Tibial nerve (tissue), 4 donors: ENCODE measurements around the gene IL1RL2. TPM values are rescaled to one million over a fixed set of nuclear protein-coding genes. Genes with fewer than 3 reads are reported as not detected.

Experiments
- DNase-seq, 2 donors: peaks; one replicate each; pipeline ENCODE4 v3.0.0-alpha.2; 2019; ENCODE audit warnings: low spot score in 2 of 2
- H3K27ac ChIP-seq, 4 donors: fragments of 200-600 bp; sonication (generic) in 3 of 4; one replicate each; pipeline ENCODE4 v1.5.1; 2017 to 2019; ENCODE audit warnings: mild to moderate bottlenecking in 1 of 4
- H3K27me3 ChIP-seq, 2 donors: fragments of 200-600 bp; sonication (generic) in 1 of 2; one replicate each; pipeline versions ENCODE4 v1.5.1 to v1.6.0; 2017 to 2019
- H3K36me3 ChIP-seq, 3 donors: fragments of 200-600 bp; sonication (generic); one replicate each; pipeline ENCODE4 v1.5.1; 2018 to 2019
- H3K4me1 ChIP-seq, 4 donors: fragments of 200-600 bp; sonication (generic) in 3 of 4; one replicate each; pipeline ENCODE4 v1.5.1; 2017 to 2019
- H3K4me3 ChIP-seq, 4 donors: fragments of 200-600 bp; sonication (generic) in 3 of 4; one replicate each; pipeline ENCODE4 v1.5.1; 2017 to 2019; ENCODE audit warnings: mild to moderate bottlenecking in 1 of 4, moderate library complexity in 1 of 4
- H3K9me3 ChIP-seq, 4 donors: fragments of 200-600 bp; sonication (generic) in 3 of 4; one replicate each; pipeline ENCODE4 v1.5.1; 2017 to 2019
- CTCF ChIP-seq, 5 experiments: fragments of 200-600 bp in 3 of 5; fragments of 450-650 bp in 2 of 5; sonication (generic) in 3 of 5; IDR thresholded peaks; one replicate each; pipeline ENCODE4 v1.5.1; 2016 to 2019; ENCODE audit warnings: antibody characterized with exemption in 5 of 5, mild to moderate bottlenecking in 3 of 5, moderate library complexity in 2 of 5
- EP300 ChIP-seq, 2 donors: sonication (generic); formaldehyde crosslinking; IDR thresholded peaks; one replicate each; pipeline ENCODE4 v1.6.1; 2017; ENCODE audit warnings: antibody characterized with exemption in 2 of 2, mild to moderate bottlenecking in 1 of 2
- POLR2A ChIP-seq, 2 donors: fragments of 450-650 bp; IDR thresholded peaks; one replicate each; pipeline ENCODE4 v1.6.1; 2017; ENCODE audit warnings: antibody characterized with exemption in 2 of 2, mild to moderate bottlenecking in 2 of 2, moderate library complexity in 2 of 2
- WGBS, 2 donors: methylation state at CpG; one replicate each; pipeline ENCODE4 v1.1.5; 2018; 5-methylcytosine and 5-hydroxymethylcytosine counted together
- total RNA-seq, 4 donors: library from RNA; depleted of rRNA; stranded (reverse); fragments of >200 nt; gene quantifications; one replicate each; pipeline ENCODE4 v1.1.0, GENCODE V29; 2016

The IL1RL2 gene
- total RNA-seq, 4 donors from 2014 or later: 0.30 TPM; not detected in 3

- Histone ChIP-seq H3K27me3 (peaks cover 0 to 4% of the 10 kb centered on the region in 2 donors), H3K4me1 (no peaks in the 10 kb centered on the region), H3K36me3 (no peaks in the 10 kb centered on the region), H3K27ac (no peak overlapping the region), H3K4me3 (no peak overlapping the region), H3K9me3 (no peaks in the 10 kb centered on the region)
- no peak for TF ChIP-seq CTCF (IDR thresholded peaks at IDR 0.05)
- no peak for TF ChIP-seq POLR2A (IDR thresholded peaks at IDR 0.05)
- TF ChIP-seq EP300 (IDR thresholded peaks at IDR 0.05): no peak
- no peak for DNase-seq
- 78 to 83% methylated on average over 1 of the region's 1 CpG for WGBS, 2 donors
Measured at GRCh38 chr2:102279391-102279735, 92.5 kb downstream of the IL1RL2 start.

GRCh38 chr2:102282678-102283091 is 95.9 kb downstream of the IL1RL2 start:
- DNase-seq: no peak
- no peaks in the 10 kb centered on the region for H3K36me3 ChIP-seq
- TF ChIP-seq POLR2A (IDR thresholded peaks at IDR 0.05) (no peak), CTCF (IDR thresholded peaks at IDR 0.05) (no peak), EP300 (IDR thresholded peaks at IDR 0.05) (peak in 1 of 2 donors; percentile 24)
- no peaks in the 10 kb centered on the region for H3K9me3 ChIP-seq
- no peak overlapping the region for H3K27ac ChIP-seq
- H3K27me3 ChIP-seq: peaks cover 0 to 4% of the 10 kb centered on the region in 2 donors
- no peak overlapping the region for H3K4me3 ChIP-seq
- WGBS, 2 donors: 69 to 76% methylated on average over 2 of the region's 2 CpGs
- H3K4me1 ChIP-seq: no peaks in the 10 kb centered on the region

GRCh38 chr2:102283996-102284395 is 97.2 kb downstream of the IL1RL2 start:
- no peaks in the 10 kb centered on the region for H3K27me3 ChIP-seq
- H3K36me3 ChIP-seq: no peaks in the 10 kb centered on the region
- no peak overlapping the region for H3K27ac ChIP-seq
- DNase-seq: no peak
- no peak overlapping the region for H3K4me3 ChIP-seq
- WGBS, 2 donors: 95 to 97% methylated on average over 1 of the region's 1 CpG
- no peaks in the 10 kb centered on the region for H3K4me1 ChIP-seq
- no peaks in the 10 kb centered on the region for H3K9me3 ChIP-seq
- TF ChIP-seq EP300 (IDR thresholded peaks at IDR 0.05) (no peak), POLR2A (IDR thresholded peaks at IDR 0.05) (no peak), CTCF (IDR thresholded peaks at IDR 0.05) (no peak)

- no peaks in the 10 kb centered on the region for H3K36me3 ChIP-seq
- no peak overlapping the region for H3K4me3 ChIP-seq
- no peak for DNase-seq
- WGBS, 2 donors: 92 to 93% methylated on average over 3 of the region's 3 CpGs
- H3K9me3 ChIP-seq: no peaks in the 10 kb centered on the region
- H3K27ac ChIP-seq: no peak overlapping the region
- H3K4me1 ChIP-seq: no peaks in the 10 kb centered on the region
- no peak for TF ChIP-seq CTCF (IDR thresholded peaks at IDR 0.05)
- no peak for TF ChIP-seq EP300 (IDR thresholded peaks at IDR 0.05)
- TF ChIP-seq POLR2A (IDR thresholded peaks at IDR 0.05): no peak
- no peaks in the 10 kb centered on the region for H3K27me3 ChIP-seq
Measured at GRCh38 chr2:102284611-102285010, 97.8 kb downstream of the IL1RL2 start.

- Histone ChIP-seq H3K36me3 (no peaks in the 10 kb centered on the region), H3K4me3 (no peak overlapping the region), H3K4me1 (no peaks in the 10 kb centered on the region), H3K27ac (no peak overlapping the region), H3K27me3 (no peaks in the 10 kb centered on the region), H3K9me3 (no peaks in the 10 kb centered on the region)
- TF ChIP-seq POLR2A (IDR thresholded peaks at IDR 0.05): no peak
- DNase-seq: no peak
- 82 to 86% methylated on average over 2 of the region's 2 CpGs for WGBS, 2 donors
Measured at GRCh38 chr2:102285368-102285767, 98.5 kb downstream of the IL1RL2 start.

- 50 to 63% methylated on average over 3 of the region's 3 CpGs for WGBS, 2 donors
- H3K36me3 ChIP-seq: no peaks in the 10 kb centered on the region
- no peak overlapping the region for H3K27ac ChIP-seq
- no peak overlapping the region for H3K4me3 ChIP-seq
- H3K27me3 ChIP-seq: no peaks in the 10 kb centered on the region
- DNase-seq: no peak
- no peaks in the 10 kb centered on the region for H3K4me1 ChIP-seq
- no peaks in the 10 kb centered on the region for H3K9me3 ChIP-seq
- TF ChIP-seq CTCF (IDR thresholded peaks at IDR 0.05) (no peak), POLR2A (IDR thresholded peaks at IDR 0.05) (no peak), EP300 (IDR thresholded peaks at IDR 0.05) (no peak)
Measured at GRCh38 chr2:102286041-102286440, 99.2 kb downstream of the IL1RL2 start.
